AG04449 (cell line): ENCODE data around the gene SOX5.

Experiments
- CTCF ChIA-PET: fragments of 350-600 bp; formaldehyde crosslinking; extraction: SDS; loops from one replicate; lab custom pipeline; 2021; ENCODE audit warnings: antibody characterized with exemption; lab: Yijun Ruan, JAX
- POLR2A ChIA-PET: fragments of 400-600, 350-600 bp; formaldehyde crosslinking; extraction: SDS; loops from one replicate; lab custom pipeline; 2020; ENCODE audit warnings: antibody characterized with exemption, inconsistent platforms; lab: Yijun Ruan, JAX
- DNase-seq: peaks from one replicate; pipeline ENCODE4 v3.0.0-alpha.2; 2010; ENCODE audit warnings: low read depth, low spot score
- H3K4me3 ChIP-seq: 2 replicates; pipeline ENCODE4 v1.5.1; 2011; ENCODE audit warnings: low read depth, mild to moderate bottlenecking, control low read depth, low read length
- TF ChIP-seq, protein P1 (sequence below): IDR thresholded peaks from one replicate; pipeline ENCODE4 v1.5.1; 2011; ENCODE audit warnings: mild to moderate bottlenecking, moderate library complexity, low read length, control low read depth, inconsistent platforms; ENCODE audit not compliant: insufficient read depth; ENCODE audit errors: missing control alignments

SOX5 gene

DNA sequence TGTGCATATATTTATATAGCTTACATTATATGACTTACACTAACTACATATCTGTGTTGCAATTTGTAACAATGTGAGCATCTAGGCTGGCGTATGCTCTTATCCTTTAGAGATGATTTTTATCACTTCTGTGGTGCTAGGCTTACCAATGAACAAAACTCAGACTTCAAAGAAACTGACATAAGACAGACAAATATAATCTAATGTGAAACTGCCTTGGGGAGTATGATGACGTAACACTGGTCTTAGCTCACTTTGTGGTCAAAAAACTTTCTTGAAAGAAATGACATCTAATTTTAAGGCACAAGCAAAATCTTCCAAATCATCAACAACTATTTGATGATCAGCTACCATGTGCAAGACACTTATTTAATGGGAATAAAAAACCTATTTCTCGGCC lies 50.0 kb downstream of the SOX5 start:
- H3K4me3 ChIP-seq, result no peak overlapping the region
- ChIA-PET CTCF (no interaction called here), POLR2A (interaction anchor here (0.8 kb wide), 1 partner anchor 706 kb away, joined by 3 read pairs; no protein-coding TSS in a partner anchor)
- TF ChIP-seq, protein P1, sequence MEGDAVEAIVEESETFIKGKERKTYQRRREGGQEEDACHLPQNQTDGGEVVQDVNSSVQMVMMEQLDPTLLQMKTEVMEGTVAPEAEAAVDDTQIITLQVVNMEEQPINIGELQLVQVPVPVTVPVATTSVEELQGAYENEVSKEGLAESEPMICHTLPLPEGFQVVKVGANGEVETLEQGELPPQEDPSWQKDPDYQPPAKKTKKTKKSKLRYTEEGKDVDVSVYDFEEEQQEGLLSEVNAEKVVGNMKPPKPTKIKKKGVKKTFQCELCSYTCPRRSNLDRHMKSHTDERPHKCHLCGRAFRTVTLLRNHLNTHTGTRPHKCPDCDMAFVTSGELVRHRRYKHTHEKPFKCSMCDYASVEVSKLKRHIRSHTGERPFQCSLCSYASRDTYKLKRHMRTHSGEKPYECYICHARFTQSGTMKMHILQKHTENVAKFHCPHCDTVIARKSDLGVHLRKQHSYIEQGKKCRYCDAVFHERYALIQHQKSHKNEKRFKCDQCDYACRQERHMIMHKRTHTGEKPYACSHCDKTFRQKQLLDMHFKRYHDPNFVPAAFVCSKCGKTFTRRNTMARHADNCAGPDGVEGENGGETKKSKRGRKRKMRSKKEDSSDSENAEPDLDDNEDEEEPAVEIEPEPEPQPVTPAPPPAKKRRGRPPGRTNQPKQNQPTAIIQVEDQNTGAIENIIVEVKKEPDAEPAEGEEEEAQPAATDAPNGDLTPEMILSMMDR, result no peak
- no peak for DNase-seq

DNA sequence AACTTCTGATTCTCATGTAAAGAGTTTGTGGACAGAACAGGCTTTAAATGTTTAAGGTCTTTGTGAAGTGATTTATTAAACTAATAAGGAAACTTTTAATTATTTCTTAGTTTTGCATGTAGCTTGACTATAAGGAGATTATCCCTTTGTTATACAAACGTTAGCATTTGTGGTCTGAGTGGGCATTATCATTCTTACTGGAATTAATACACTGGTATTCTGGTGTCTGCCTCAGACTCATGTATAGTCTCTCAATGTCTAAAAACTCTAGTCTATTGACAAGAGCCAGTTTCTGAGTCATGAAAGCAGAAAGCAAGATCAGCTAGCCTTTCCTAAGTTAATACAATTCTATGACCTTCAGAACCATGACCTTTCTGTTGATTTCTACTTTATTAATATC lies 51.3 kb downstream of the SOX5 start:
- ChIA-PET CTCF (no interaction called here), POLR2A (no interaction called here)
- no peak overlapping the region for H3K4me3 ChIP-seq
- TF ChIP-seq, protein P1, result no peak
- DNase-seq, result no peak

DNA sequence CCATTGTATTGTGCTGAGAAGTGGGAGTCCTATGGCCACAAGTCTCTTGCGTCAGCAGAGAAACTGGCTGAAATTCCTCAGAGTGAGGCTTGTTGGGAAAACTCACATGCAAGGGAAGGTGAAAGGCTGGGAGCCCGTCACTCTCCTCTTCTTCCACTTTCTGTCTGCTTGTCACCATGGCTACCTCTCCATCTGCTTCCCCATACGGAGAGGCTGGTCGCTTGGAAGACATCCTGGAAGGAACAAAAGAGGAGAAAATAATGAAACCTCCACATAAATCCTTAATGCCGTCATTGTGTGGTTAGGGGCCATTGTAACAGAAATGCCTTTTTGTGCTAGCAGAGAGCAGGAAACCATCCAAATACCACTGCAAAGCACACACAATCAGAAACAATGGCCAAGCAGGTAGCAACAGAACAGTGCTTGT lies 53.7 kb downstream of the SOX5 start:
- TF ChIP-seq, protein P1, result no peak
- no peak overlapping the region for H3K4me3 ChIP-seq
- ChIA-PET POLR2A (no interaction called here), CTCF (no interaction called here)
- DNase-seq, result no peak

DNA sequence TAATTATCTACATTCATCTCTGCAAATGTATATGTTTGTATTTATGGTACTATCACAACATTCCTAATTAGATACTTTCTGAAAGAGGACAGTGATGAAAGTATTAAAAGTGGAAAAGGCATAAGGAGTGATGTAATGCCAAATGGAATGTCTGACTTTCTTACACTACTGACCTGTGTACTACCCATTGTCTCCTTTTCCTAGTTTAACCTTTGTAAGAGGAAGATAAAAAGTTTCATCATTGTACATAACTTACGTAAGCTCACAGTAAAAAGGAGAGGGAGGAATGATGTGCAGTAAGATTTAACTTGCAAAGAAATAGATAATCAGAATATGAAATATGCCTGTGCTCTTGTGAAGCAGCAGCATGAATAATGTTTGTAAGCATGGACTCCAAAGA lies 55.9 kb downstream of the SOX5 start:
- TF ChIP-seq, protein P1, result no peak
- no peak overlapping the region for H3K4me3 ChIP-seq
- ChIA-PET CTCF (no interaction called here), POLR2A (no interaction called here)
- no peak for DNase-seq

DNA sequence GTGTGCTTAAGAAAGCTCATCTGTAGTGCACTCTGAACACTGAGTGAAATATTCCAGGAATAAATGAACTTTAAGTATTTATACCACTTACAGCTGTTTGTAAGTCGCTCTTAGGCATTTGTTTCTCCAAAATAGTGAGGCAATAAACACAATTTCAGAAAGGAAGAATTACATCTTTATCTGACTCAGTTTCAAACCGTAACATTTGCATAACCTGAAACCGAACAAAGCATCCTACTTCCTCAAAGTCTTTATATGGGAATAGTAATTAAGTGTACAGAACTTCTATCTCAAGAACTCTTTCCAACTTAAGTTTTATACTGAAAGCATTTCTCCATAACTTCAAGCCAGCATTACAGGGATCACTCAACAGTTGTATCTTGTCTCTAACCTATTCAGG lies 58.4 kb downstream of the SOX5 start:
- no peak overlapping the region for H3K4me3 ChIP-seq
- CTCF ChIA-PET, result no interaction called here
- DNase-seq, result no peak
- POLR2A ChIA-PET, result no interaction called here
- TF ChIP-seq, protein P1, result no peak

DNA sequence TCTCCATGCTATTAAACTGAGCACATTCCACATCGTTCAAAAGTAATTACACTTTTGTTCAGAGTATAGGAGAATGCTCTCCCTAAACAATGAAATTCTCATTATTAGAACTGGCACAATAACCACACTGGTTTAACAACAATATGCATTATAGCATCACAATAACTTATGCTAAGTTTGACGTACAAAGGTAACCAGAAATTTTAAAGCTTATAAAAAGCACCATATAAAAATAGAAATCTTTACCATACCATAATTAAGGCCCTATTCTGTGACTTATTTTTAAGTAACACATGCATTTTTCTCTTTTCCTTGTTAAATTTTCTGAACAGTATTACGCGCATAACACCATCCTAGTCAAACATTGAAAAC lies 60.4 kb downstream of the SOX5 start:
- TF ChIP-seq, protein P1, result no peak
- POLR2A ChIA-PET, result no interaction called here
- H3K4me3 ChIP-seq, result no peak overlapping the region
- no peak for DNase-seq
- CTCF ChIA-PET, result no interaction called here
